ENCODE measurements around the gene TRIM33. TPM values are rescaled to one million over a fixed set of nuclear protein-coding genes. Genes with fewer than 3 reads are reported as not detected.

The TRIM33 gene
- total and polyA plus RNA-seq, 2 experiments from 2014 or later = 50.3 to 51.1 TPM

- no peak for TF ChIP-seq REST (IDR thresholded peaks at IDR 0.05; ENCODE audit: unreplicated experiment)
- no peak for TF ChIP-seq ETS1 (IDR thresholded peaks at IDR 0.05)
- no peak for TF ChIP-seq STAT1 (IDR thresholded peaks at IDR 0.05; ENCODE audit: unreplicated experiment)
- TF ChIP-seq ZNF331 (CRISPR knock-in tag; IDR thresholded peaks at IDR 0.05; ENCODE audit: low read depth) = no peak
- no peak for TF ChIP-seq NANOG (IDR thresholded peaks at IDR 0.05; ENCODE audit: borderline replicate concordance)
- TF ChIP-seq POLR2AphosphoS5 (IDR thresholded peaks at IDR 0.05; ENCODE audit: low read depth) = no peak
- TF ChIP-seq CREB1 (CRISPR knock-in tag; IDR thresholded peaks at IDR 0.05; ENCODE audit: low read depth) = no peak
- TF ChIP-seq JUNB (IDR thresholded peaks at IDR 0.05; ENCODE audit: unreplicated experiment) = no peak
Observed at GRCh38 chr1:114490274-114490693, 20.7 kb downstream of the TRIM33 start (continued).

GRCh38 chr1:114488739-114489138, 22.3 kb downstream of the TRIM33 start:
- Histone ChIP-seq H2AFZ (no peak overlapping the region), H3K4me1 (ENCODE audit: insufficient read depth) (no peaks in the 10 kb centered on the region; the same call in 1 of the 2 replicates), H3K36me3 (ENCODE audit: insufficient read depth) (no peaks in the 10 kb centered on the region), H4K20me1 (replicated peaks; ENCODE audit: insufficient read depth) (peaks cover 30% of the 10 kb centered on the region), H3K9me2 (ENCODE audit: insufficient read depth) (no peaks in the 10 kb centered on the region), H3F3A (replicated peaks; ENCODE audit: low read depth) (no peaks in the 10 kb centered on the region), H3K4me3 (no peak overlapping the region), H3K79me2 (replicated peaks; ENCODE audit: insufficient read depth) (peaks cover 100% of the 10 kb centered on the region), H3K27me3 (ENCODE audit: insufficient read depth) (no peaks in the 10 kb centered on the region), H3K27ac (ENCODE audit: low read depth) (no peak overlapping the region), H3K4me2 (no peak overlapping the region)
- Mint-ChIP-seq H3K27me3 (ENCODE audit: insufficient read depth, low read depth, poor library complexity) (peaks cover 3% of the 10 kb centered on the region), H3K9me3 (no peaks in the 10 kb centered on the region; the same call in 2 of the 3 replicates), H3K27ac (no peak overlapping the region), H3K4me3 (no peak overlapping the region), H3K36me3 (ENCODE audit: low read depth) (peaks cover 16% of the 10 kb centered on the region; the same call in 2 of the 3 replicates), H3K4me1 (peaks cover 17% of the 10 kb centered on the region)
- ATAC-seq = no peak; the same call in 2 of the 3 replicates
- no peak for DNase-seq (ENCODE audit: low spot score)
- TF ChIP-seq ZNF331 (CRISPR knock-in tag; IDR thresholded peaks at IDR 0.05; ENCODE audit: low read depth) = no peak
- no peak for TF ChIP-seq ZNF462 (CRISPR knock-in tag; IDR thresholded peaks at IDR 0.05)
- no peak for TF ChIP-seq EZH2phosphoT487 (IDR thresholded peaks at IDR 0.05; ENCODE audit: unreplicated experiment)
- no peak for TF ChIP-seq NANOG (IDR thresholded peaks at IDR 0.05; ENCODE audit: borderline replicate concordance)
- no peak for TF ChIP-seq REST (IDR thresholded peaks at IDR 0.05; ENCODE audit: unreplicated experiment)

Measured in GM23338 (cell line).